ENCODE results near the gene LRP5.
"Not testable (repeated sequence)": the region's sequence is repeated elsewhere in the genome, so short reads cannot be mapped to it uniquely, and the experiment has no call there.

LRP5 gene

GRCh38 chr11:68447015-68447801 is 134.8 kb downstream of the LRP5 start:
- Histone ChIP-seq H3K27me3 (ENCODE audit: control insufficient read depth in 1 of 2, insufficient read depth in 2 of 2, low read length in 2 of 2) (no peaks in the 10 kb centered on the region), H3K4me1 (ENCODE audit: control insufficient read depth in 1 of 2, insufficient read depth in 2 of 2, low read length in 2 of 2) (peaks cover 0 to 4% of the 10 kb centered on the region in 2 donors), H3K4me3 (ENCODE audit: low read depth in 1 of 2, low read length in 2 of 2) (no peak overlapping the region), H3K9ac (ENCODE audit: low read depth in 1 of 2, low read length in 2 of 2) (no peak overlapping the region), H3K27ac (ENCODE audit: low read depth, low read length) (no peak overlapping the region), H3K36me3 (ENCODE audit: control insufficient read depth in 1 of 2, insufficient read depth in 2 of 2, low read length in 2 of 2) (peaks cover 14 to 44% of the 10 kb centered on the region in 2 donors), H3K9me3 (ENCODE audit: control insufficient read depth in 1 of 2, low read length in 2 of 2) (no peaks in the 10 kb centered on the region)

- H3K9ac ChIP-seq (ENCODE audit: low read depth in 1 of 2, low read length in 2 of 2); H3K4me1 ChIP-seq (ENCODE audit: control insufficient read depth in 1 of 2, insufficient read depth in 2 of 2, low read length in 2 of 2); H3K4me3 ChIP-seq (ENCODE audit: low read depth in 1 of 2, low read length in 2 of 2); H3K9me3 ChIP-seq (ENCODE audit: control insufficient read depth in 1 of 2, low read length in 2 of 2); H3K27me3 ChIP-seq (ENCODE audit: control insufficient read depth in 1 of 2, insufficient read depth in 2 of 2, low read length in 2 of 2); H3K27ac ChIP-seq (ENCODE audit: low read depth, low read length): not testable (repeated sequence)
- H3K36me3 ChIP-seq (ENCODE audit: control insufficient read depth in 1 of 2, insufficient read depth in 2 of 2, low read length in 2 of 2): peaks cover 14 to 37% of the 10 kb centered on the region in 2 donors
Observed at GRCh38 chr11:68447914-68448313, 135.5 kb downstream of the LRP5 start.

- Histone ChIP-seq H3K4me3 (ENCODE audit: low read depth in 1 of 2, low read length in 2 of 2) (no peak overlapping the region), H3K27ac (ENCODE audit: low read depth, low read length) (no peak overlapping the region), H3K9ac (ENCODE audit: low read depth in 1 of 2, low read length in 2 of 2) (no peak overlapping the region), H3K4me1 (ENCODE audit: control insufficient read depth in 1 of 2, insufficient read depth in 2 of 2, low read length in 2 of 2) (peaks cover 0 to 4% of the 10 kb centered on the region in 2 donors), H3K9me3 (ENCODE audit: control insufficient read depth in 1 of 2, low read length in 2 of 2) (no peaks in the 10 kb centered on the region), H3K36me3 (ENCODE audit: control insufficient read depth in 1 of 2, insufficient read depth in 2 of 2, low read length in 2 of 2) (peaks cover 14 to 34% of the 10 kb centered on the region in 2 donors), H3K27me3 (ENCODE audit: control insufficient read depth in 1 of 2, insufficient read depth in 2 of 2, low read length in 2 of 2) (no peaks in the 10 kb centered on the region)
Observed at GRCh38 chr11:68448604-68449011, 136.2 kb downstream of the LRP5 start.

GRCh38 chr11:68449951-68450350 is 137.6 kb downstream of the LRP5 start:
- Histone ChIP-seq H3K36me3 (ENCODE audit: control insufficient read depth in 1 of 2, insufficient read depth in 2 of 2, low read length in 2 of 2) (peaks cover 14 to 30% of the 10 kb centered on the region in 2 donors), H3K9me3 (ENCODE audit: control insufficient read depth in 1 of 2, low read length in 2 of 2) (no peaks in the 10 kb centered on the region), H3K4me1 (ENCODE audit: control insufficient read depth in 1 of 2, insufficient read depth in 2 of 2, low read length in 2 of 2) (peaks cover 4% of the 10 kb centered on the region in 2 donors), H3K27me3 (ENCODE audit: control insufficient read depth in 1 of 2, insufficient read depth in 2 of 2, low read length in 2 of 2) (no peaks in the 10 kb centered on the region), H3K27ac (ENCODE audit: low read depth, low read length) (no peak overlapping the region), H3K4me3 (ENCODE audit: low read depth in 1 of 2, low read length in 2 of 2) (no peak overlapping the region), H3K9ac (ENCODE audit: low read depth in 1 of 2, low read length in 2 of 2) (no peak overlapping the region)

- Histone ChIP-seq H3K9me3 (ENCODE audit: control insufficient read depth in 1 of 2, low read length in 2 of 2) (no peaks in the 10 kb centered on the region), H3K27me3 (ENCODE audit: control insufficient read depth in 1 of 2, insufficient read depth in 2 of 2, low read length in 2 of 2) (no peaks in the 10 kb centered on the region)
Observed at GRCh38 chr11:68450711-68451110, 138.3 kb downstream of the LRP5 start.

GRCh38 chr11:68454767-68455166 is 142.4 kb downstream of the LRP5 start:
- Histone ChIP-seq H3K4me3 (ENCODE audit: low read depth in 1 of 2, low read length in 2 of 2) (no peak overlapping the region), H3K27ac (ENCODE audit: low read depth, low read length) (no peak overlapping the region), H3K9me3 (ENCODE audit: control insufficient read depth in 1 of 2, low read length in 2 of 2) (no peaks in the 10 kb centered on the region), H3K27me3 (ENCODE audit: control insufficient read depth in 1 of 2, insufficient read depth in 2 of 2, low read length in 2 of 2) (no peaks in the 10 kb centered on the region), H3K4me1 (ENCODE audit: control insufficient read depth in 1 of 2, insufficient read depth in 2 of 2, low read length in 2 of 2) (peaks cover 13 to 22% of the 10 kb centered on the region in 2 donors), H3K36me3 (ENCODE audit: control insufficient read depth in 1 of 2, insufficient read depth in 2 of 2, low read length in 2 of 2) (peaks cover 0 to 4% of the 10 kb centered on the region in 2 donors), H3K9ac (ENCODE audit: low read depth in 1 of 2, low read length in 2 of 2) (no peak overlapping the region)

More at GRCh38 chr11:68450711-68451110, 138.3 kb downstream of the LRP5 start:
- Histone ChIP-seq H3K4me1 (ENCODE audit: control insufficient read depth in 1 of 2, insufficient read depth in 2 of 2, low read length in 2 of 2) (peaks cover 9% of the 10 kb centered on the region in 2 donors), H3K4me3 (ENCODE audit: low read depth in 1 of 2, low read length in 2 of 2) (no peak overlapping the region), H3K36me3 (ENCODE audit: control insufficient read depth in 1 of 2, insufficient read depth in 2 of 2, low read length in 2 of 2) (peaks cover 11 to 30% of the 10 kb centered on the region in 2 donors), H3K27ac (ENCODE audit: low read depth, low read length) (no peak overlapping the region), H3K9ac (ENCODE audit: low read depth in 1 of 2, low read length in 2 of 2) (no peak overlapping the region)

- Histone ChIP-seq H3K36me3 (ENCODE audit: control insufficient read depth in 1 of 2, insufficient read depth in 2 of 2, low read length in 2 of 2) (no peaks in the 10 kb centered on the region), H3K9me3 (ENCODE audit: control insufficient read depth in 1 of 2, low read length in 2 of 2) (no peaks in the 10 kb centered on the region), H3K4me1 (ENCODE audit: control insufficient read depth in 1 of 2, insufficient read depth in 2 of 2, low read length in 2 of 2) (peaks cover 13 to 24% of the 10 kb centered on the region in 2 donors), H3K4me3 (ENCODE audit: low read depth in 1 of 2, low read length in 2 of 2) (no peak overlapping the region), H3K27ac (ENCODE audit: low read depth, low read length) (no peak overlapping the region), H3K9ac (ENCODE audit: low read depth in 1 of 2, low read length in 2 of 2) (no peak overlapping the region), H3K27me3 (ENCODE audit: control insufficient read depth in 1 of 2, insufficient read depth in 2 of 2, low read length in 2 of 2) (no peaks in the 10 kb centered on the region)
Observed at GRCh38 chr11:68455485-68455884, 143.1 kb downstream of the LRP5 start.

- Histone ChIP-seq H3K27me3 (ENCODE audit: control insufficient read depth in 1 of 2, insufficient read depth in 2 of 2, low read length in 2 of 2) (no peaks in the 10 kb centered on the region), H3K36me3 (ENCODE audit: control insufficient read depth in 1 of 2, insufficient read depth in 2 of 2, low read length in 2 of 2) (no peaks in the 10 kb centered on the region), H3K4me1 (ENCODE audit: control insufficient read depth in 1 of 2, insufficient read depth in 2 of 2, low read length in 2 of 2) (peaks cover 18 to 33% of the 10 kb centered on the region in 2 donors), H3K9me3 (ENCODE audit: control insufficient read depth in 1 of 2, low read length in 2 of 2) (no peaks in the 10 kb centered on the region), H3K9ac (ENCODE audit: low read depth in 1 of 2, low read length in 2 of 2) (no peak overlapping the region), H3K4me3 (ENCODE audit: low read depth in 1 of 2, low read length in 2 of 2) (no peak overlapping the region), H3K27ac (ENCODE audit: low read depth, low read length) (no peak overlapping the region)
Observed at GRCh38 chr11:68457216-68457897, 145.0 kb downstream of the LRP5 start.

GRCh38 chr11:68457898-68458249 is 145.5 kb downstream of the LRP5 start:
- Histone ChIP-seq H3K9ac (ENCODE audit: low read depth in 1 of 2, low read length in 2 of 2) (no peak overlapping the region), H3K4me3 (ENCODE audit: low read depth in 1 of 2, low read length in 2 of 2) (no peak overlapping the region), H3K36me3 (ENCODE audit: control insufficient read depth in 1 of 2, insufficient read depth in 2 of 2, low read length in 2 of 2) (no peaks in the 10 kb centered on the region), H3K27me3 (ENCODE audit: control insufficient read depth in 1 of 2, insufficient read depth in 2 of 2, low read length in 2 of 2) (no peaks in the 10 kb centered on the region), H3K27ac (ENCODE audit: low read depth, low read length) (no peak overlapping the region), H3K9me3 (ENCODE audit: control insufficient read depth in 1 of 2, low read length in 2 of 2) (no peaks in the 10 kb centered on the region), H3K4me1 (ENCODE audit: control insufficient read depth in 1 of 2, insufficient read depth in 2 of 2, low read length in 2 of 2) (peaks cover 23 to 38% of the 10 kb centered on the region in 2 donors)

GRCh38 chr11:68458340-68458739 is 145.9 kb downstream of the LRP5 start:
- not testable (repeated sequence) for H3K9ac ChIP-seq (ENCODE audit: low read depth in 1 of 2, low read length in 2 of 2); H3K36me3 ChIP-seq (ENCODE audit: control insufficient read depth in 1 of 2, insufficient read depth in 2 of 2, low read length in 2 of 2); H3K9me3 ChIP-seq (ENCODE audit: control insufficient read depth in 1 of 2, low read length in 2 of 2); H3K4me3 ChIP-seq (ENCODE audit: low read depth in 1 of 2, low read length in 2 of 2); H3K27me3 ChIP-seq (ENCODE audit: control insufficient read depth in 1 of 2, insufficient read depth in 2 of 2, low read length in 2 of 2); H3K27ac ChIP-seq (ENCODE audit: low read depth, low read length)
- peaks cover 25 to 43% of the 10 kb centered on the region in 2 donors for H3K4me1 ChIP-seq (ENCODE audit: control insufficient read depth in 1 of 2, insufficient read depth in 2 of 2, low read length in 2 of 2)

Data from duodenal mucosa (tissue), 2 donors.